Ovary (tissue), 3 donors: ENCODE measurements around the gene CRYL1.

Experiments used
- EP300 ChIP-seq: sonication (generic); formaldehyde crosslinking; IDR thresholded peaks from one replicate; pipeline ENCODE4 v1.6.1; 2017; ENCODE audit warnings: antibody characterized with exemption
- POLR2A ChIP-seq: fragments of 450-650 bp; IDR thresholded peaks from one replicate; pipeline ENCODE4 v1.6.1; 2017; ENCODE audit warnings: antibody characterized with exemption, mild to moderate bottlenecking, moderate library complexity
- TF ChIP-seq, protein P1 (sequence below), 3 donors: fragments of 450-650 bp in 2 of 3; fragments of 200-600 bp in 1 of 3; IDR thresholded peaks; one replicate each; pipeline versions ENCODE4 v1.5.1 to v1.8.0; 2016 to 2022; ENCODE audit warnings: antibody characterized with exemption in 3 of 3, mild to moderate bottlenecking in 1 of 3
- donor health status: DM: no; HTN: no; CAD: no.

DNA sequence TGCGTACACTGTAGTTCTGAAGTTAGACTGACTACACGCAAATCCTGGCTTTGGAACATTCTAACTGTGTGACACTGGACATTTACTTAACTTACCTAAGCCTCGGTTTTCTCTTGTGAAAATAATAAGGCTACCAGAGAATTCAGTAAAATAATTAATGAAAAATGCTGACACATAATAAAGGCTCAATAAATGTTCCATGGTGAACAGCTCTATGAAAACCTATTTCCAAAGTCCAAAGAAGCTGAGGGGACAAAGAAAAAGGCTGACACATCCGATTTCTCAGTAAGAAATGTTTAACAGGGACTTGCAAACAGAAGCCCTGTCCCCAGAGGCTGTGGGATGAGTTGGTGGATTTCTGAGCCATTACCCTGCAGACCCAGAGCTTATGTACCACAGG is 153.8 kb downstream of the CRYL1 start:
- TF ChIP-seq, protein P1, sequence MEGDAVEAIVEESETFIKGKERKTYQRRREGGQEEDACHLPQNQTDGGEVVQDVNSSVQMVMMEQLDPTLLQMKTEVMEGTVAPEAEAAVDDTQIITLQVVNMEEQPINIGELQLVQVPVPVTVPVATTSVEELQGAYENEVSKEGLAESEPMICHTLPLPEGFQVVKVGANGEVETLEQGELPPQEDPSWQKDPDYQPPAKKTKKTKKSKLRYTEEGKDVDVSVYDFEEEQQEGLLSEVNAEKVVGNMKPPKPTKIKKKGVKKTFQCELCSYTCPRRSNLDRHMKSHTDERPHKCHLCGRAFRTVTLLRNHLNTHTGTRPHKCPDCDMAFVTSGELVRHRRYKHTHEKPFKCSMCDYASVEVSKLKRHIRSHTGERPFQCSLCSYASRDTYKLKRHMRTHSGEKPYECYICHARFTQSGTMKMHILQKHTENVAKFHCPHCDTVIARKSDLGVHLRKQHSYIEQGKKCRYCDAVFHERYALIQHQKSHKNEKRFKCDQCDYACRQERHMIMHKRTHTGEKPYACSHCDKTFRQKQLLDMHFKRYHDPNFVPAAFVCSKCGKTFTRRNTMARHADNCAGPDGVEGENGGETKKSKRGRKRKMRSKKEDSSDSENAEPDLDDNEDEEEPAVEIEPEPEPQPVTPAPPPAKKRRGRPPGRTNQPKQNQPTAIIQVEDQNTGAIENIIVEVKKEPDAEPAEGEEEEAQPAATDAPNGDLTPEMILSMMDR (IDR thresholded peaks at IDR 0.05), result no peak
- no peak for TF ChIP-seq POLR2A
- no peak for TF ChIP-seq EP300
